NCI-H1930 (cell line): Measurements from ENCODE around the gene XPO6.

Experiments
- DNase-seq, 2 experiments: peaks; one replicate each; lab custom pipeline; 2025; lab: John Stamatoyannopoulos, UW

The XPO6 gene

DNA sequence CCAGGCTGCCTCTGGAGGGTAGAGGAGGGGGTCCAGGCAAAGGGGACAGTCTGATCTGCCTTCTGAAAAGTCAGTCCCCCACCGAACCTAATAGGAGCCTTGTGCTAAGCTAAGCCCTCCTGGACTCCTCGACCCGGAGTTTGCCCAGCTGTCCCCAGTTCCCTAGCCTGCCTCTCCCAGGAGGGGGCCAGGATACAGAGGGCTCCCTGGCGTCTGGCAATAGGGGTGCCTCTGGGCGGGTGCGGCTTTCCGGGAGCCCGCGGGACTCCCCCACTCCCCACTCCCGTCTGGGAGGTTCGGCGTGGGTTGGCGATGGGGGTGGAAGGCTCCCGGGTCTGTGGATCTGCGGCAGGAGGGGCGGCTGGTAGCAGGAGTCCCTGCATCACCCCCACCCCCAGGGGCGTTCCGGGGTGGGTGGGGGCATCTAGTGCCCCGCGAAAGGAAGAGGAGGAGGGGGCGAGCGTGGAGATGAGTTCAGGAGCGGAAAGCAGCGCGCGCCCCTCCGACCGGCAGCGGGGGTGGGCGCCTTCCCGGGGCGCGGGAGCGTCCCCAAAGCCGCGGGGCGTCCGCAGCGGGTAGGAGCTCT, 149.4 kb downstream of the XPO6 start:
- no peak for DNase-seq

DNA sequence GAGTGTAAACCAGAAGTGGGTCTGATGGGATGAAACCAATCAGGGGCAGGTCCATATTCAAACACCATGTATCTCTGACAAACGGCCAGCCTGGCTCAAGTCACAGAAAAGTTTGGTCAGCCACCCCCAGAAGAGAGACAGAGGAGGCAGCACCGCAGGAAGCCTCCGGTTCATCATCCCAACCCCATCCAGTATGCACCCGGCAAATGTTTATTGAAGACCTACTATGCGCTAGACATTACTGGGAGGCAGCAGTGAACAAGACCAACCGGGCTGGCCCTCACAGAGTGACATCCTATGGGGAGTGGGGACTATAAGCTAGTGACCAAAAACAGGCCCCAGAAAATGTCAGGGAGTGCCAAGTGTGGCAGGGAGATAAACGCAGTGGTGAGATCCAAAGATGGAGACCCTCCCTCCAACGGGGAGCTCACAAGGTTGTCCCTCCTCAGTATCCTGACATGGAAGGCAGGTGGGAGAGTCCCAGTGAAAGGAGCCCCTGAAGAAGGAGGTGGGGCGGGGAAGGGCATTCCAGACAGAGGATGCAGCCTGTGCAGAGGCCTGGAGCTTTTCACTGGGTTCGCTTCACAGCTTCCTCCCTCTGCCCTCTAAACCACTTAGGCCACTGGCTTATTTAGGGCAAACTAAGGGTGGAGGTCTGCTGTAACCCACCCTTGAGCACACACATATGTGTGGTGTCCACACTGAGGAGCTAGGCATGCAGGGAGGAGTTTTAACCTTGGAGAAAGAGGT, 150.2 kb downstream of the XPO6 start:
- DNase-seq, result no peak

DNA sequence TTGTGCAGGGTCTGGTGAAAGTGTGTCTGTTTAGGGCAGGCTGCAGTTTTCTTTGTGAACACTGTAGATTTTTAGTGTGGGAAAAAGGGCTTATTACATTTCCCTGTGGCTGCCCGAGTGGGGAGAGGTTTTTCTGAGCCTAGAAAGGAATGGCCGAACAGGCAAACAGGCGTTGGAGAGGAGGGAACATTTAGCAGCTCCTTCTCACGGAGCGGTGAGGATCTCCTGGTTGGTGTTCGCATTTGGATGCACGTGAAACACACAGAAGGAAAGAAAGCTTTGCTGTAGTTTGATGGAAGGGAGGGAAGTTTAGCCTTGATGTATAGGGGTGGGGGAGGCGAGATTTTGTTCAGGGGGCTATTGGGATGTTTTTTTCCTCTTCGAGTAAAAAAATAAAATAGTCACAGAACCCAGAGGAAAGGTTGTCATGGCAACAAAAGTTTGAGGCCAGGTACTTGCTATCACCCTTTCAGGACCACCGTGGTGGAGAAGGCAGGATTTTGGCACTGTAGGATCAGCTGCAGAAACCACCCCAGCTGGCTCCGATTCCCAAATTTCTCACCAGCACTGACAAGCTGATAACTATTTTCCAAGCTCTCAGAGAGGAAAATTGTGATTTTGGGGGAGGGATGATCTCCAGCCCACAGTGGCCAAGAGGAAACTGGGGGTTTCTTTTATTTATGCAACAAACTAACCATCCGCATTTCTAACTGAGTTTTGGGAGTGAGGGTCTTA, 151.8 kb downstream of the XPO6 start:
- no peak for DNase-seq

DNA sequence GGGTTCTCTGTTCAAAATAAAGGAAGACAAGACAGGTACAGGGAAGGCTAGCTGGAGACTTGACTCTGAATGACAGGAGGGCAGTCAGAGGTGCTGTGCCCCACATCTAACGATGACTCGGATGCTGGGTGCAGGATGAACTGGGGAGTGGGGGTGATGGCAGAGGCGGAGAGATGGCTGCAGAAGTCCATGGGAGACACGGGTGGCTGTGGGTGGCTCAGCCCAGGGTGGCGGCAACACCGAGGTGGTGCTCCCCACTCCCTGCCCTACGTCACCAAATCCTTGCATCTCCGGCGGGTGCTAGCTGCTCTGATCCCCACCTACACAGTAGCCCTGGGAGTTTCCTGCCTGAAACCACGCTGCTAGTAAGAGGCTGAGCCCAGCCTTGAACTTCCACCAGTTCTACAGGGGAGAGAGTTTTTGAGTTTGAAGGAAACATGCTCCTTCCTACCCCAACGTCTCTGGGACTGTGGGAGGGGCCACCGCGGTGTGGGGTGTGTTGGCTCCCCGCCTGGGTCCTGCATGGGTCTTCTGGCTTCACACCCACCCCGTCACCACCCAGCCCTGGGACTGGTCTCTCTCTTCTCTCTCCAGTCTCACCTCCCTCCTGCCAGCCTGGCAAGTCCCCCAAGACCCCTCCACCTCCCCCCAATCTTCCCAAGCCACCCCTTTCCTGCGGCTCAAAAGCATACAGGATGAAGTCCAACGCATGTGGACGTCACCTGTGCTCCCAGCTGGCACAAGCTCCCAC, 152.8 kb downstream of the XPO6 start:
- DNase-seq, result no peak

DNA sequence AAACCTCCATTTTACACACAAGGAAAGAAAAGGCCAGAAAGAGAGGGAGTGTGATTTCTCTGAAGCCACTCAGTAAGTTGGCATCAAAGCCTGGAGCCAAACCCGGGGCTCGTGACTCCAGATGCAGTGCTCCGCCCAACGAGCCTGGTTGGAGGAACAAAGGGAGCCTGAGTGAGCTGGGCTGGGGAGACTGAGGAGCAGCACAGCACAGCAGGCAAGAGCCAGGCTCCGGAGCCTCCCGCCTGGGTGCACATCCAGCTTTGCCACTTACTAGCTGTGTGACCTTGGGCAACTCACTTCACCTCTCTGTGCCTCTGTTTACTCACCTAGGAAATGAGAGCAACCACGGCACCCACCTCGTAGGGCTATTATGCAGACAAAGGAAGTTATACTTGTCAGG, 153.8 kb downstream of the XPO6 start:
- no peak for DNase-seq

DNA sequence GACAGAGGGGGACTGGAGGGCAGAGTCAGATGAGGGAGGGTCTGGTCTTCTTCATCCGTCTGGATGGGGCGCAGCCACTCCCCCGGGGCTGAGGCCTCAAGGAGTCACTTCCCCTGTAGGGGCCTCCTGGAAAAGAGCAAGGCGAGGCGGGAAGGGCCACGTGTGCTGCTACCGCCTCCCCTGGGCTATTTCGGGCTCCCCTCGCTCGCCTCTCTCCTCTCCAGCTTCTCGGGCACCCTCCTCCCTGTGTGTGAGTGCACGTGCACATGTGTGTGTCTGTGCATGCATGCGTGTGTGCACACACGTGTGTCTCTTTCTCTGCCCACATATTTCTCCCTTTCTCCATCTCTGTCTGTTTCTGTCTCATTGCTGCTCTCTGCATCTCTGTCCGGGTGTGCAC, 158.3 kb downstream of the XPO6 start:
- DNase-seq, result no peak

DNA sequence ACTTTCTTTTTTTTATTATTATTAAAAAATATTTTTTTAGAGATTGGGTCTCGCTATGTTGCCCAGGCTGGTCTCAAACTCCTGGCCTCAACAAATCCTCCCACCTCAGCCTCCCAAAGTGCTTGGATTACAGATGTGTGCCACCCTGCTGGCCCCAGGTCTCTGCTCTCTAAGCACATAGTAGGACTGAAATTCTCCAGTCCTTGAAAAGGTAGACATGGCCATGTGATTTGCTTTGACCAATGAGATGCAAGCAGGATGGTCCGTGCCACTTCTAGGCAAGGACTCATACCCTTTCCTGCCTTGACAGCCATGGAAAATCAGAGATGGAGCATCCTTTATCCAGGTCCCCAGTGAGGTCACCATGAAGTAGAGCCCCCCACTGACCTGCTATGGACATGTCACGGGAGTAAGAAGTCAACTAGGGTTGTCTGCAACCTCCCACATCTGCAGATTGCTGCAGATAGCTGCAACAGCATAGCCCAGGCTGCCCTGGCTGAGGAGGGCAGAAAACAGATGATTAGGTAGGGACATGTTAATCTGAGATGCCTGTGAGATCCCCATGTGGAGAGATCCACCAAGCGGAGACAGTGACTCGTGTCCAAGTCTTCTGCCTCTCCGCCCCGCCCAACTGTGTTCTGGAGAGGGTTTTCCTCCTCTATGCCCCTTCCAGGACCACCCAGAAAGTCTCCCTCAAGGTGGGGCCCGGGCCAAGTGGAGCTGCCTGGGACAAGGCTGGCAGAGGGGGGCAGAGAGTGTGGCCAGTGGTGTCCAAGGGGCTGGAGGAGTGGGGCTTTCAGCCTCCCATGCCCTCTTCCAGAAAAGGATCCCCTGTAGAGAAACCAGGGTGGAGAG, 159.3 kb downstream of the XPO6 start:
- no peak for DNase-seq

DNA sequence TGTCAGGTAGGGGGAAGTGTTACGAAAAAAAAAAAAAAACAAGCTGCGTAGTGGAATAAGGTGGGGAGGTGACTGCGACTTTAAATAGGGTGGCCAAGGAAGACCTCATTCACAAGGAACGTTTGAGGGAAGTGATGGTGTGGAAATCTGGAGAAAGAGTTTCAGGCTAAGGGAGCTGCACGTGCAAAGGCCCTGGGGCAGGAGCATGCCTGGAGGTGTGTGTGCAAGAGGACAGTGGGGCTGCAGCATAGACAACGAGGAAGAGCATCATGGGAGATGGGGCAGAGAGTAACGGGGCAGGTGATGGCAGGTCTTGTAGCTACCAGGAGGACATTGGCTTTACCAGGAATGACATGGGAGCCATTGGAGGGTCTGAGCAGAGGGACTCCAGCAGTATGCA, 160.3 kb downstream of the XPO6 start:
- DNase-seq, result no peak
